ENCODE data around the gene ZNG1A.
"Not testable (repeated sequence)": the region's sequence is repeated elsewhere in the genome, so short reads cannot be mapped to it uniquely, and the experiment has no call there.

The ZNG1A gene

GRCh38 chr9:178140-178825, 573 bp downstream of the ZNG1A start:
- not testable (repeated sequence) for DNase-seq (ENCODE audit: low read depth in 1 of 2, low spot score in 1 of 2)

- DNase-seq (ENCODE audit: low read depth in 1 of 2, low spot score in 1 of 2): not testable (repeated sequence)
These were observed 9.1 kb downstream of the ZNG1A start for GRCh38 chr9:169757-170156.

- DNase-seq (ENCODE audit: low read depth in 1 of 2, low spot score in 1 of 2): not testable (repeated sequence)
These were observed 19.0 kb downstream of the ZNG1A start for GRCh38 chr9:159871-160270.

GRCh38 chr9:151173-151572, 27.7 kb downstream of the ZNG1A start:
- not testable (repeated sequence) for DNase-seq (ENCODE audit: low read depth in 1 of 2, low spot score in 1 of 2)

- DNase-seq (ENCODE audit: low read depth in 1 of 2, low spot score in 1 of 2): not testable (repeated sequence)
These were observed 39.0 kb downstream of the ZNG1A start for GRCh38 chr9:139880-140279.

GRCh38 chr9:117995-118467, 60.8 kb downstream of the ZNG1A start, which contains the start of gene FOXD4:
Gene FOXD4, minus strand, starts transcription at chr9:118417. Its CDS starts 298 bp downstream, at chr9:118119.
- not testable (repeated sequence) for DNase-seq (ENCODE audit: low read depth in 1 of 2, low spot score in 1 of 2)

GRCh38 chr9:117144-117994, 61.5 kb downstream of the ZNG1A start:
- not testable (repeated sequence) for DNase-seq (ENCODE audit: low read depth in 1 of 2, low spot score in 1 of 2)

GRCh38 chr9:116239-117077, 62.4 kb downstream of the ZNG1A start:
- DNase-seq (ENCODE audit: low read depth in 1 of 2, low spot score in 1 of 2): not testable (repeated sequence)

- DNase-seq (ENCODE audit: low read depth in 1 of 2, low spot score in 1 of 2): not testable (repeated sequence)
These were observed 63.8 kb downstream of the ZNG1A start for GRCh38 chr9:115118-115451.

GRCh38 chr9:114267-115117, 64.4 kb downstream of the ZNG1A start:
- DNase-seq (ENCODE audit: low read depth in 1 of 2, low spot score in 1 of 2): not testable (repeated sequence)

- not testable (repeated sequence) for DNase-seq (ENCODE audit: low read depth in 1 of 2, low spot score in 1 of 2)
These were observed 65.2 kb downstream of the ZNG1A start for GRCh38 chr9:113468-114266.

GRCh38 chr9:112589-113467, 66.0 kb downstream of the ZNG1A start:
- DNase-seq (ENCODE audit: low read depth in 1 of 2, low spot score in 1 of 2): not testable (repeated sequence)

- not testable (repeated sequence) for DNase-seq (ENCODE audit: low read depth in 1 of 2, low spot score in 1 of 2)
These were observed 68.2 kb downstream of the ZNG1A start for GRCh38 chr9:110672-111071.

GRCh38 chr9:109540-109939, 69.3 kb downstream of the ZNG1A start:
- not testable (repeated sequence) for DNase-seq (ENCODE audit: low read depth in 1 of 2, low spot score in 1 of 2)

GRCh38 chr9:108742-109495, 69.9 kb downstream of the ZNG1A start:
- DNase-seq (ENCODE audit: low read depth in 1 of 2, low spot score in 1 of 2): not testable (repeated sequence)

- not testable (repeated sequence) for DNase-seq (ENCODE audit: low read depth in 1 of 2, low spot score in 1 of 2)
These were observed 72.9 kb downstream of the ZNG1A start for GRCh38 chr9:105991-106390.

- DNase-seq (ENCODE audit: low read depth in 1 of 2, low spot score in 1 of 2): not testable (repeated sequence)
These were observed 78.4 kb downstream of the ZNG1A start for GRCh38 chr9:100430-100829.

- not testable (repeated sequence) for DNase-seq (ENCODE audit: low read depth in 1 of 2, low spot score in 1 of 2)
These were observed 79.0 kb downstream of the ZNG1A start for GRCh38 chr9:99867-100266.
